ENCODE measurements around the gene CDKAL1. TPM values are rescaled to one million over a fixed set of nuclear protein-coding genes. Genes with fewer than 3 reads are reported as not detected.

The CDKAL1 gene
- total RNA-seq, 1 donor from 2014 or later, result 13.4 TPM

- no peak overlapping the region for H3K4me3 ChIP-seq (ENCODE audit: low read depth, low read length)
- no peaks in the 10 kb centered on the region for H3K36me3 ChIP-seq (ENCODE audit: control insufficient read depth, insufficient read depth, low read length)
- TF ChIP-seq CTCF (IDR thresholded peaks at IDR 0.05; ENCODE audit: insufficient read depth, low read length, severe bottlenecking), result no peak
- FAIRE-seq (no peak), DNase-seq (ENCODE audit: low read depth) (no peak)
- no peaks in the 10 kb centered on the region for H3K27me3 ChIP-seq (ENCODE audit: control insufficient read depth, insufficient read depth, low read length)
Observed at GRCh38 chr6:20740727-20741126, 206.5 kb downstream of the CDKAL1 start.

- FAIRE-seq (no peak), DNase-seq (ENCODE audit: low read depth) (no peak)
- H3K4me3 ChIP-seq (ENCODE audit: low read depth, low read length), result no peak overlapping the region
- no peaks in the 10 kb centered on the region for H3K27me3 ChIP-seq (ENCODE audit: control insufficient read depth, insufficient read depth, low read length)
- H3K36me3 ChIP-seq (ENCODE audit: control insufficient read depth, insufficient read depth, low read length), result no peaks in the 10 kb centered on the region
- TF ChIP-seq CTCF (IDR thresholded peaks at IDR 0.05; ENCODE audit: insufficient read depth, low read length, severe bottlenecking), result no peak
Observed at GRCh38 chr6:20741490-20741889, 207.2 kb downstream of the CDKAL1 start.

GRCh38 chr6:20744911-20745557 is 210.8 kb downstream of the CDKAL1 start:
- no peak overlapping the region for H3K4me3 ChIP-seq (ENCODE audit: low read depth, low read length)
- no peaks in the 10 kb centered on the region for H3K36me3 ChIP-seq (ENCODE audit: control insufficient read depth, insufficient read depth, low read length)
- DNase-seq (ENCODE audit: low read depth), result no peak
- FAIRE-seq, result no peak
- no peak for TF ChIP-seq CTCF (IDR thresholded peaks at IDR 0.05; ENCODE audit: insufficient read depth, low read length, severe bottlenecking)
- no peaks in the 10 kb centered on the region for H3K27me3 ChIP-seq (ENCODE audit: control insufficient read depth, insufficient read depth, low read length)

GRCh38 chr6:20746024-20746423 is 211.8 kb downstream of the CDKAL1 start:
- peak; percentile 18 for DNase-seq (ENCODE audit: low read depth)
- H3K27me3 ChIP-seq (ENCODE audit: control insufficient read depth, insufficient read depth, low read length), result no peaks in the 10 kb centered on the region
- H3K36me3 ChIP-seq (ENCODE audit: control insufficient read depth, insufficient read depth, low read length), result no peaks in the 10 kb centered on the region
- H3K4me3 ChIP-seq (ENCODE audit: low read depth, low read length), result no peak overlapping the region
- TF ChIP-seq CTCF (IDR thresholded peaks at IDR 0.05; ENCODE audit: insufficient read depth, low read length, severe bottlenecking), result no peak
- no peak for FAIRE-seq

GRCh38 chr6:20746805-20747558 is 212.7 kb downstream of the CDKAL1 start:
- FAIRE-seq, result no peak
- Histone ChIP-seq H3K4me3 (ENCODE audit: low read depth, low read length) (no peak overlapping the region), H3K36me3 (ENCODE audit: control insufficient read depth, insufficient read depth, low read length) (no peaks in the 10 kb centered on the region), H3K27me3 (ENCODE audit: control insufficient read depth, insufficient read depth, low read length) (no peaks in the 10 kb centered on the region)
- TF ChIP-seq CTCF (IDR thresholded peaks at IDR 0.05; ENCODE audit: insufficient read depth, low read length, severe bottlenecking), result no peak
- DNase-seq (ENCODE audit: low read depth), result no peak
